ENCODE results near the gene RNF217. TPM values are rescaled to one million over a fixed set of nuclear protein-coding genes. Genes with fewer than 3 reads are reported as not detected.

The RNF217 gene
- total and polyA plus RNA-seq, 7 donors: 2.3 to 22.5 (median 11.5) TPM

DNA sequence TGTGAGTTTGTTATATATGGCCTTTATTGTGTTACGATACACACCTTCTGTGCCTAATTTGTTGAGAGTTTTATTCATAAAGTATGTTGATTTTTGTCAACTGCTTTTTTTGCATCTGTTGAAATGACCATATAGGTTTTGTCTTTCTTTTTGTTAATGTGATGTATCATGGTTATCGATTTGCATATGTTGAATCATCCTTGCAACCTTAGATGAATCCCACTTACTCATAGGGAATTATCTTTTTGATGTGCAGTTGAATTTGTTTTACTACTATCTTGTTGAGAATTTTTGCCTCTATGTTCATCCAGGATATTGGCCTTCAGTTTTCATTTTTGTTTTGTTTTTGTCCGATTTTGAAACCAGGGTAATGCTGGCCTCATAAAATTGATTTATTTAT lies 145.7 kb downstream of the RNF217 start:
- Histone ChIP-seq H3K27ac (no peak overlapping the region), H3K4me1 (no peaks in the 10 kb centered on the region), H3K36me3 (ENCODE audit: insufficient read depth in 1 of 2, low read depth in 1 of 2) (no peaks in the 10 kb centered on the region), H3K27me3 (ENCODE audit: insufficient read depth in 3 of 3, low read length in 2 of 3) (no peaks in the 10 kb centered on the region), H3K4me3 (no peak overlapping the region), H3K9me3 (peaks cover 30% of the 10 kb centered on the region)
- ATAC-seq (no peak), DNase-seq (no peak)
- WGBS, 3 donors: 91 to 99% (median 98%) methylated on average over 3 of the region's 3 CpGs
- TF ChIP-seq, protein P1, sequence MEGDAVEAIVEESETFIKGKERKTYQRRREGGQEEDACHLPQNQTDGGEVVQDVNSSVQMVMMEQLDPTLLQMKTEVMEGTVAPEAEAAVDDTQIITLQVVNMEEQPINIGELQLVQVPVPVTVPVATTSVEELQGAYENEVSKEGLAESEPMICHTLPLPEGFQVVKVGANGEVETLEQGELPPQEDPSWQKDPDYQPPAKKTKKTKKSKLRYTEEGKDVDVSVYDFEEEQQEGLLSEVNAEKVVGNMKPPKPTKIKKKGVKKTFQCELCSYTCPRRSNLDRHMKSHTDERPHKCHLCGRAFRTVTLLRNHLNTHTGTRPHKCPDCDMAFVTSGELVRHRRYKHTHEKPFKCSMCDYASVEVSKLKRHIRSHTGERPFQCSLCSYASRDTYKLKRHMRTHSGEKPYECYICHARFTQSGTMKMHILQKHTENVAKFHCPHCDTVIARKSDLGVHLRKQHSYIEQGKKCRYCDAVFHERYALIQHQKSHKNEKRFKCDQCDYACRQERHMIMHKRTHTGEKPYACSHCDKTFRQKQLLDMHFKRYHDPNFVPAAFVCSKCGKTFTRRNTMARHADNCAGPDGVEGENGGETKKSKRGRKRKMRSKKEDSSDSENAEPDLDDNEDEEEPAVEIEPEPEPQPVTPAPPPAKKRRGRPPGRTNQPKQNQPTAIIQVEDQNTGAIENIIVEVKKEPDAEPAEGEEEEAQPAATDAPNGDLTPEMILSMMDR (IDR thresholded peaks at IDR 0.05): no peak
- intact Hi-C loops (cut with DNase I): no loop called here

DNA sequence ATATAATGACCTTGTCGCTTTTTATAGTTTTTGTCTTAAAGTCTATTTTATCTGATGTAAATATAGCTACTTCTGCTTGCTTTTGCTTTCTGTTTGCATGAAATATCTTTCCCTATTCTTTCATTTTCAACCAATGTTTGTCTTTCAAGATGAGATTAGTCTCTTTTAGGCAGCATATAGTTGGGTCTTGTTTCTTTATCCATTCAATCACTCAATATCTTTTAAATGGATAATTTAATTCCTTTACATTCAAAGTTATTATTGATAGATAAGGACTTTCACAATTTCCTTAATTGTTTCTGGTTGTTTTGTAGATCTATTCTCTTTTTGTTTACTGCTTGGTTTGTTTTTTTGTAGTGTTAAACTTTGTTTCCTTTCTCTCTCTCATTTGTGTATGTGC lies 147.8 kb downstream of the RNF217 start:
- Histone ChIP-seq H3K4me1 (no peaks in the 10 kb centered on the region), H3K4me3 (no peak overlapping the region), H3K36me3 (ENCODE audit: insufficient read depth in 1 of 2, low read depth in 1 of 2) (no peaks in the 10 kb centered on the region), H3K9me3 (peaks cover 30% of the 10 kb centered on the region), H3K27me3 (ENCODE audit: insufficient read depth in 3 of 3, low read length in 2 of 3) (no peaks in the 10 kb centered on the region), H3K27ac (no peak overlapping the region)
- intact Hi-C loops (cut with DNase I): loop anchor here (5.0 to 10.0 kb wide), 3 partner anchors 145 to 238 kb away; partner anchors contain the start of gene RNF217 (in 2 of the 2)
- WGBS, 3 donors: 95 to 97% (median 96%) methylated on average over 1 of the region's 1 CpG
- TF ChIP-seq, protein P1 (IDR thresholded peaks at IDR 0.05): no peak
- DNase-seq (no peak), ATAC-seq (no peak)

DNA sequence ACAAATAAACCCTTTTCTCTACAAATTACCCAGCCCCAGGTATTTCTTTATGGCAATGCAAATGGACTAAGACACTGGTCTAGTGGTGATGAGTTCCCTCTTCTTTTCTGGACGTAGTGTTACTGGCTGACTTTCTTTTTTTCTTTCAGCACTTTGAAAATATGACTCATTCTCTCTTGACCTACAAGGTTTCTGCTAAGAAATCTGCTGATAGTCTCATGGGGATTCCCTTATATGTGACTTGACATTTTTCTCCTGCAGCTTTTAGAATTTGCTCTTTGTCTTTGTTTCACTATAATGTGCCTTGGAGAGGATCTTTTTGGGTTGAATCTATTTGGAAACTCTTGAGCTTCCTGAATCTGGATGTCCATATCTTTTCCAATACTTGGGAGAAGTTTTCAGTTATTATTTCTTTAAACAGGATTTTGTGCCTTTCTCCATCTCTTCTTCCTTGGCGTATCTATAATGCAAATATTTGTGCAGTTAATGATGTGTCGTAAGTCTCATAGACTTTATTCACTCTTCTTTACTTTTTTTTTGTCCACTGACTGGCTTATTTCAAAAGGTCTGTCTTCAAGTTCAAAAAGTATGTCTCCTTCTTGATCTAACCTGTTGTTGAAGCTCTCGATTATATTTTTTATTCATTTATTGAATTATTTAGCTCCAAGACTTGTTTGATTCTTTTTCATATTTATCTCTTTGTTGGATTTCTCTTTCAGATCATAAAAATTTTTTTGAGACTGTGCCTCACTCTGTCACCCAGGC lies 149.2 kb downstream of the RNF217 start:
- TF ChIP-seq, protein P1 (IDR thresholded peaks at IDR 0.05): no peak
- no peaks in the 10 kb centered on the region for H3K36me3 ChIP-seq (ENCODE audit: insufficient read depth in 1 of 2, low read depth in 1 of 2)
- no peak for DNase-seq
- peaks cover 30% of the 10 kb centered on the region for H3K9me3 ChIP-seq
- intact Hi-C loops (cut with DNase I): loop anchor here (5.0 to 10.0 kb wide), 3 partner anchors 147 to 239 kb away; partner anchors contain the start of gene RNF217 (in 2 of the 2)
- H3K27ac ChIP-seq: no peak overlapping the region
- no peak for ATAC-seq
- no peak overlapping the region for H3K4me3 ChIP-seq
- H3K27me3 ChIP-seq (ENCODE audit: insufficient read depth in 3 of 3, low read length in 2 of 3): no peaks in the 10 kb centered on the region
- 88 to 95% (median 95%) methylated on average over 4 of the region's 4 CpGs for WGBS, 3 donors
- H3K4me1 ChIP-seq: no peaks in the 10 kb centered on the region

DNA sequence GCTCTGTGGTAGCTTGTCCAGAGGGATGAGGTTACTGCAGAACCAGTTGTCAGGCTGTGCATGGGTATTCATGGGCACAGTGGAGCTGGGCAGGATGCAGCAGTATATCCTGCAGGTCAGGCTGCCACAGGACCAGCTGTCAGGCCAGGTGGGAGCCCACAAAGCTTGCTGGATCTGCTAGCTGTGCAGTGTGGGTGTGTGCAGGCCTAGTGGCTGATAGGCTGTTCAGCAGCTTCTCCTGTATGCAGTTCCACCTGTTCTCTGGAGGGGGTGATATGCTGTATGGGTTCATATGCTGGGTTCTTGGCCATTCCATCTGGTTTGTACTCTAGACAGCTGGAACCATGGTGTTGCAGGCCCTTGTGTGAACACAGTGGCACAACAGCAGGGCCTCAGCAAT lies 150.7 kb downstream of the RNF217 start:
- Histone ChIP-seq H3K27me3 (ENCODE audit: insufficient read depth in 3 of 3, low read length in 2 of 3) (no peaks in the 10 kb centered on the region), H3K36me3 (ENCODE audit: insufficient read depth in 1 of 2, low read depth in 1 of 2) (no peaks in the 10 kb centered on the region), H3K4me1 (no peaks in the 10 kb centered on the region), H3K9me3 (peaks cover 30% of the 10 kb centered on the region), H3K4me3 (no peak overlapping the region), H3K27ac (no peak overlapping the region)
- ATAC-seq (no peak), DNase-seq (no peak)
- TF ChIP-seq, protein P1 (IDR thresholded peaks at IDR 0.05): no peak
- intact Hi-C loops (cut with DNase I): loop anchor here (2.0 to 10.0 kb wide), 4 partner anchors 148 to 244 kb away; partner anchors contain the start of gene RNF217 (in 2 of the 2)
